ENCODE measurements around the gene UHRF2.
"Not testable (repeated sequence)": the region's sequence is repeated elsewhere in the genome, so short reads cannot be mapped to it uniquely, and the experiment has no call there.

UHRF2 gene

GRCh38 chr9:6426117-6426516, 13.1 kb downstream of the UHRF2 start:
- no peak for DNase-seq (ENCODE audit: low read depth in 2 of 2)

DNA sequence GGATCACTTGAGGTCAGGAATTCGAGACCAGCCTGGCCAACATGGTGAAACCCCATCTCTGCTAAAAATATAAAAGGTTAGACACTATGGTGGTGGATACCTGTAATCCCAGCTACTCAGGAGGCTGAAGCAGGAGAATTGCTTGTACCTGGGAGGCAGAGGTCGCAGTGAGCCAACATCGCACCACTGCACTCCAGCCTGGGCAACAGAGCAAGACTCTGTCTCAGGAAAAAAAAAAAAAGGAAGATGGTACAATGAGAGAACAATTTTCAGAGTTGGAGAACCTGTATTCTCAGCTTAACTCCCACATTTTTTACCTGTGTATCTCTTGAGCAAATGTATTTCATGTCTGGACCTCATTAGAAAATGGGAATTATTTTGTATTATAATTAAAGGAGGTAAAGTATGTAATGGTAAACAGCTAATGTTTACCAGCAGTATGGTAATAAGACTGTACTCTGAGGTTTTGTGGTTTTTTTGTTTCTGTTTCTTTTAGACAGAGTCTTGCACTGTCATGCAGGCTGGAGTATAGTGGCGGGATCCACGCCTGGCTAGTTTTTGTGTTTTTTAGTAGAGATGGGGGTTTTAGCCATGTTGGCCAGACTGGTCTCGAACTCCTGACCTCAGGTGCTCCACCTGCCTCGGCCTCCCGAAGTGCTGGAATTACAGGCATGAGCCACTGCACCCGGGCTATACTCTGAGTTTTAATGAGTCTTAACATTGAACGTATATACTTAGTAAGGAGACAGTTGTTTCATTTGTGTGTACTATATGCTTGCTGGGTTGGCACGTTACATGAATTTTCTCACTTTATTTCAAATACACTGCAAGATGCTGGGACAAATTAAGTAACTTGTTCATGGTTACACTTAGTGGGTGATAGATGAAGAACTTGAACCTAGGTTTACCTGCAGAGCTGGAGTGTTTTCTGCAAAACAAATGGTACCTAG, 16.2 kb downstream of the UHRF2 start:
- DNase-seq (ENCODE audit: low read depth in 2 of 2), result no peak

GRCh38 chr9:6431038-6431437, 18.0 kb downstream of the UHRF2 start:
- DNase-seq (ENCODE audit: low read depth in 2 of 2), result no peak

- no peak for DNase-seq (ENCODE audit: low read depth in 2 of 2)
Observed at GRCh38 chr9:6433410-6433809, 20.4 kb downstream of the UHRF2 start.

GRCh38 chr9:6439051-6439703, 26.2 kb downstream of the UHRF2 start:
- no peak for DNase-seq (ENCODE audit: low read depth in 2 of 2)

DNA sequence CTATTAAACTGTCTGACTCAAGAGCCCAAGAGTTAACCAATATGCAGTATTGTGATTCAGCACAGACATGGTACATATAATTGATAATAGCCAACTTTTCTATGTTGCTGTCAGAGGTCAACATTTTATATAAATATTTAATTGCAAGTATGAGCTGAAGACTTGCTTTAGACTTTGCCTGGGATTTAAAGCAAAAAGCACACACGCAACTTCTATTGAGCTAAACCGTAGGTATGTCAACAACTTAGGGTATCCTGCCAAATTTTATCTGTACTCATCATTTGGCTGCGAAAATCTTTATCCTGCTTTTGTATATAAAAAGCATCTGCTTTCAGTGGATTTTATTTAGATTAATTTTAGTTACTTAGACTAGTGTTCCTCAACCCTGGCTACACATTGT, 27.4 kb downstream of the UHRF2 start:
- no peak for DNase-seq (ENCODE audit: low read depth in 2 of 2)

DNA sequence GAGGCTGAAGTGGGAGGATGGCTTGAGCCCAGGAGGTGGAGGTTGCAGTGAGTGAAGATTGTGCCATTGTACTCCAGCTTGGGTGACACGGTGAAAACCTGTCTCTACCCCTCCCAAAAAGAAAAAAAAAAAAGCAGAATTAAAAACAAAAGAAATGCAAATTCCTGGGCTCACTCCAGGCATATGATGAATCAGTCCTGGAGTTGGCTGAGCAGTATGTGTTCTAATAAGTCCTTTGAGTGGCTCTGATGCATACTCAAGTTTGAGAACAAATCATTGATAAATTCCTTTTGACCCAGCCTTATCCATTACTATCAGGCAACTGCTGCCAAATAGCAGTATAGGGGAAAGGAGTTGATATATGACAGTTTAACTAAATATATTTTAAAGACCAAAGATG, 28.3 kb downstream of the UHRF2 start:
- no peak for DNase-seq (ENCODE audit: low read depth in 2 of 2)

DNA sequence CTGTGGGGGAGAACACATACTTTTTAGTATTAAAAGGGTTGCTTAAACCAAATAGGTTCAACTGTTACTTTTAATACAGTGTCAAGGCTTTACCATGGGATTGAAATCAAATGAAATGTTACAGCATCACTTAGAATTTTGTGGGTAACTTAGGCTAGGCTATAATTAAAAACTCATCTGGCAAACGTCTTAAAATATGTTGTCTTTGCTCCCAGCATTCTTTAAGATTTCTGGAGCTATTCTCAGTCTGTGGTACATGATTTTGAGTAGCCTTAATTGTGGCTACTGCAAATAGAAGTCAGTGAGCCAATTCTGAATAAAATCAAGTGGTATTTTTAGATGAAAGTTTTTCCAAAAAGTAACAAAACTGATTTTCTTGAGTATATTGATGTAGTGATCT, 30.7 kb downstream of the UHRF2 start:
- no peak for DNase-seq (ENCODE audit: low read depth in 2 of 2)

DNA sequence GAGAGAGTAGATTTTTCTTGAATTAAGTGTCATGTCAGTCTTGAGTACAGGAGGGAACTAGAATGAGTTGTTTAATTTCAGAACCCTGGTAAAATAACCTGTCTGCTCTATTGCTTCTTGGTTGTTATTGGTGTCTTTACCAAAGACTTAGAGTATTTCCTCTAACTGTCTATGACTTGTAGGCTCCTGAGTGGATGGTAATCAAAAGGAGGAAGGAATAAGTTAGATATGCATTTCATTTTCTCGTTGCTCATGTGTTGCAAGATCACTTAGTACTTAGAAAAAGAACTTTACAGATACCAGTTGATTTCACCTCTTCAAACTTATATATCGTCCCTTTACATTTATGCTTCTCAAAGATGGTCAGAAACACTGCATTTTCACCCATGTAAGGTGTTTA, 31.1 kb downstream of the UHRF2 start:
- no peak for DNase-seq (ENCODE audit: low read depth in 2 of 2)

- DNase-seq (ENCODE audit: low read depth in 2 of 2), result no peak
Observed at GRCh38 chr9:6449086-6449485, 36.1 kb downstream of the UHRF2 start.

DNA sequence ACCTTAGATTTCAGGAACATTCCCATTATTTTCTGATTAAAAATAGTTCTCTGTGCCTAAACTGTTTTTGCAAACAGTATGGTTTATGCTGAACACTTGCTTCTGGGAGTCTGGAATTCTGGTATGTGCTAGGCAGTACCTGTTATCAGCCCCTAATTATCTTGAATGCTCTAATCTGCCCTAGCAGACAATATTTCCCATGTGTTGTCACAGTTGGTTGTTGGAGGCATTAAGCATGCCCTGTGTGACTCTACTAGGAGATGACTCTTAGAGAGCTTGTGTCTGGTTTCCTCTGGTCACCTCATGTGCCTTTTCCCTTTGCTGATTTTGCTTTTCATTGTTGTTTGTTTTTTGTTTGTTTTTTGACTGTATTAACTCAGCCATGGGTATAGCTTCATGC, 36.6 kb downstream of the UHRF2 start:
- no peak for DNase-seq (ENCODE audit: low read depth in 2 of 2)

- DNase-seq (ENCODE audit: low read depth in 2 of 2), result no peak
Observed at GRCh38 chr9:6450641-6451375, 37.8 kb downstream of the UHRF2 start.

GRCh38 chr9:6455292-6455691, 42.3 kb downstream of the UHRF2 start:
- DNase-seq (ENCODE audit: low read depth in 2 of 2), result not testable (repeated sequence)

DNA sequence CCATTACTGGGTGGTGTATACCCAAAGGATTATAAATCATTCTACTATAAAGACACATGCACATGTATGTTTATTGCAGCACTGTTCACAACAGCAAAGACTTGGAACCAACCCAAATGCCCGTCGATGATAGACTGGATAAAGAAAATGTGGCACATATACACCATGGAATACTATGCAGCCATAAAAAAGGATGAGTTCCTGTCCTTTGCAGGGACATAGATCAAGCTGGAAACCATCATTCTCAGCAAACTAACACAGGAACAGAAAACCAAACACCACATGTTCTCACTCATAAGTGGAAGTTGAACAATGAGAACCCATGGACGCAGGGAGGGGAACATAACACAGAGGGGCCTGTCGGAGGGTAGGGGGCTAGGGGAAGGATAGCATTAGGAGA, 45.7 kb downstream of the UHRF2 start:
- not testable (repeated sequence) for DNase-seq (ENCODE audit: low read depth in 2 of 2)

GRCh38 chr9:6459718-6460117, 46.7 kb downstream of the UHRF2 start:
- no peak for DNase-seq (ENCODE audit: low read depth in 2 of 2)

DNA sequence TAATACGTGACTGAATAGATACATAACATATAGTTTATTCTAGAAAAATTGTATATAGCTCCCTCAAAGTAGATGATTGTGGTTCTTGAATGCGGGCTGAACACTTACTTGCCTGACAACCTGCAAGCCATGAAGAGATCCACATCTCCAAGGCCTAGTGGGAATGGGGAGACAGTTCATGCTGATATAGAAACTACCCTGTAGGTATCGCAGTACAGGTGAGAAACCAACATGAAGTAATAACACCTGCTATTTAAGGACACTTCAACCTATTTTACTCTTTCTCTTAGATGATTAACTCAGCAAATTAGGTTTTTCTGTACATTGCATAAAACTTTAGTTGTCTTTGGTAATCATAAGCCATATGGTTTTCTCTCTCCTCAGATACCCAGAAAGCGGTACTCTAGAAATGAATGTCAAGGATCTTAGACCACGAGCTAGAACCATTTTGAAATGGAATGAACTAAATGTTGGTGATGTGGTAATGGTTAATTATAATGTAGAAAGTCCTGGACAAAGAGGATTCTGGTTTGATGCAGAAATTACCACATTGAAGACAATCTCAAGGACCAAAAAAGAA, 47.3 kb downstream of the UHRF2 start:
- DNase-seq (ENCODE audit: low read depth in 2 of 2), result no peak

DNA sequence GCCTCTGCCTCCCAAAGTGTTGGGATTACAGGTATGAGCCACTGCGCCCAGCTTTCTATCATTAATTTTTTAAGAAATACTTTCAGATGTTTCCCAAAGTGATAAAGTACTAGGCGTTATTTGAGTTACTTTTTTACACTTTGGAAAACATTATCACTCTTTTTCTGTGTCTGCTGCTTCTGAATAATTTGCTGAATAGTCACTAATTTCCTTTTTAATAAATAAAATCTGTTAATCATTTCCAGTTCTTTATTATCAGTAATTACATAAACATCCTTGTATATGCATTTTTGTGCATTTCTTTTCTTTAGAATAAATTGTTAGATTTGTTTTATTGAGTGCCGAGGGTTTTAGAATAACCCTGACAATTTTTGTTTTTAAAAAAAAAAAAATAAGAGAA, 48.6 kb downstream of the UHRF2 start:
- DNase-seq (ENCODE audit: low read depth in 2 of 2), result no peak

- no peak for DNase-seq (ENCODE audit: low read depth in 2 of 2)
Observed at GRCh38 chr9:6467006-6467625, 54.1 kb downstream of the UHRF2 start.

- no peak for DNase-seq (ENCODE audit: low read depth in 2 of 2)
Observed at GRCh38 chr9:6471231-6471850, 58.3 kb downstream of the UHRF2 start.

DNA sequence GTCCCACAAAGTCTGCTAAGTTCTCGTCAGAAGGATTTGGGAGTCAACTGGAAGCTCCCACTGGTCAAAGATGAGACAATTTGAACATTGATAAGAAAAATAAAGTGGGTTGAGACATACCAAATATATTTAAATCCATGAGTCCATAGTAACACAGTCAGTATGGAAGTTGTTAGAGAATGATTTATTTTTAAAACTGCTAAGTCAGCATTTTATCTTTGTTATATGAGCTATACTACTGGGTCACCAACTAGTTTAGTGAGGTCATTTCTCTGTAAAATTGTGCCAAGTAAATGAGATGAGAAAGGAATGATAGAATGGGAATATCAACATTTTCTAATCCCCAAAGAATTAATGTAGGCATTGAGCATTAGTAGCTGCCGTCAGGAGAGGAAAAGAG, 60.2 kb downstream of the UHRF2 start:
- no peak for DNase-seq (ENCODE audit: low read depth in 2 of 2)

DNA sequence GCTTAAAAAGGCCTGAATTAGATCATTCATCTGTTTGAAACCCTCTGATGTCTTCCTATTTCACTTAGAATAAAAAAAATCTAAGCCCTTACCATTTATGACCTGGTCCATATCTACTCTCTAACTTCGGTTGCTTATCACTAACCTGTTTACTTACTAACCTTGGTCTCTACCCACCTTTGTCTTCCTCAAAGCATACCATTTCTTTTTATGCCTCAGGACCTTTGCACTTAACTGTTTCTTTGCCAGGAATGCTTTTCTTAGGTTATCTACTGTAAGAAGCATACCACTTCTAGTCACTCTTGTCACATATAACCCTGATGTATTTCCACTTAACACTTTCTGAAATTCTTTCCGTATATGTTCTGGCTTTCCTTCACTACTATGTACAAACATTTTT, 67.0 kb downstream of the UHRF2 start:
- DNase-seq (ENCODE audit: low read depth in 2 of 2), result no peak

All from stimulated activated CD8-positive, alpha-beta memory T cell treated with anti-CD3 and anti-CD28 coated beads, Interleukin-15, amount 100 ng/mL, for 4 hours (primary cell).